Measurements from ENCODE around the gene PEX10.
A peak's percentile ranks its signal among the peaks of the same experiment; 100 is the strongest.
"Not testable (repeated sequence)": the region's sequence is repeated elsewhere in the genome, so short reads cannot be mapped to it uniquely, and the experiment has no call there.

The PEX10 gene

DNA sequence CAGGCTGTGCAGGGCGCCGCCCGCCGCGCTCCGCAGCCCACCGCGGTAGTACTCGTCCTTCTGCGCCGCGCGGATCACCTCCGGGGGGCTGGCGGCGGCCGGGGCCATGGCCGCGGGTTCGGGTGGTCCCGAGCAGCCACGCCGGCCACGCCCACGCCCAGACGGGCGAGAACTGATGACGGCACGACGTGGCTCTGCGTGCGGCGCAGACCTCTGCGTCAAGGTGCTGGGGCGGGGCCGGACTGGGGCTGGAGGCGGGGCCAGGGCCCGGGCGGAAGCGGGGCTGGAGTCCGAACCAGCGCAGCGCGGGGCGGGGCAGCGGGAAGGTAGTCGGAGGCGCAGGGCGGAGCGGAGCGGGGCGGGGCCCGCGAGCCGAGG lies at the start of gene PEX10:
TSS of gene PEX10 (minus strand) at position 170 of the 378 bp plus-strand sequence. CDS start at position 108, 62 bp downstream.
- DNase-seq (ENCODE audit: low read depth) = peak; percentile 92

GRCh38 chr1:2460996-2461751 lies 48.8 kb upstream of the PEX10 start:
- DNase-seq (ENCODE audit: low read depth) = no peak

DNA sequence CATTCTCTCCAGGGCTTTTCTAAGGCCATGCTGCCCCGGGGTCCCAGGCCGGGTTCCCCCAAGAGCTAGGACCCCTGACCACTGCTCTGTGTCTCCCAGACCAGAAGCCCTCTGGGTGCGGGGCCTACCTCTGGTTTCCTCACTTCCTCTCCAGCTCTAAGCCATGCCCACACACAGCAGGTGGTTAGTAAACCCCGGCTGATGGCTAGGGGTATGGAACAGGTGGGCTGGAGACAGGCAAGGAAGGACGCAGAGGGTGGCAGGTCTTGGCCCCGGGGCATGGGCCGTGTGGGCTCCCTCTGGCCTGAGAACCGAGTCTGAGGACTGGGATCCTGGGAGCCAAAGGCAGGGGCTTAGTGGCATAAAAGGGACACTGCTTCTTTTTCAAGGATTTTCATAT lies 47.8 kb upstream of the PEX10 start:
- DNase-seq (ENCODE audit: low read depth) = no peak

DNA sequence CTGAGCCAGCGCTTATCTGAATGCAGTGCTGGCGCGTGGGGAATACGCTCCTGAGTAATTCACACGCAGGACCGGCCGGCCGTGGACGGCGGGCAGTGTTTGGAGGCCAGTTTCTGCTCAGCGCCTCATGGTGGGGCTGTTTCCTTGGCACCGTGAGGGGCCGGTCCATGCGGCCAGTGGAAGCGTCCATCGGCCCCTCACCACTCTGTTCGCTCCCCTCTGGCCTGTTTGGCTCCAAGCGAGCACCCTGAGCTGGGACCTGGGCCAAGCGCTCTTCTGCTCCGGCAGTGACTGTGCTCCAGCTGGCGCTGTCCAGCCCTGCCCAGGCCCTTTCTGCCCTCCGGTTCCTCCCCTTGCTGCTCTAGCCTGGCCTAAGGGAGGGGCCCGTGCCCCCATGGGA lies 47.4 kb upstream of the PEX10 start:
- peak; percentile 45 for DNase-seq (ENCODE audit: low read depth)

DNA sequence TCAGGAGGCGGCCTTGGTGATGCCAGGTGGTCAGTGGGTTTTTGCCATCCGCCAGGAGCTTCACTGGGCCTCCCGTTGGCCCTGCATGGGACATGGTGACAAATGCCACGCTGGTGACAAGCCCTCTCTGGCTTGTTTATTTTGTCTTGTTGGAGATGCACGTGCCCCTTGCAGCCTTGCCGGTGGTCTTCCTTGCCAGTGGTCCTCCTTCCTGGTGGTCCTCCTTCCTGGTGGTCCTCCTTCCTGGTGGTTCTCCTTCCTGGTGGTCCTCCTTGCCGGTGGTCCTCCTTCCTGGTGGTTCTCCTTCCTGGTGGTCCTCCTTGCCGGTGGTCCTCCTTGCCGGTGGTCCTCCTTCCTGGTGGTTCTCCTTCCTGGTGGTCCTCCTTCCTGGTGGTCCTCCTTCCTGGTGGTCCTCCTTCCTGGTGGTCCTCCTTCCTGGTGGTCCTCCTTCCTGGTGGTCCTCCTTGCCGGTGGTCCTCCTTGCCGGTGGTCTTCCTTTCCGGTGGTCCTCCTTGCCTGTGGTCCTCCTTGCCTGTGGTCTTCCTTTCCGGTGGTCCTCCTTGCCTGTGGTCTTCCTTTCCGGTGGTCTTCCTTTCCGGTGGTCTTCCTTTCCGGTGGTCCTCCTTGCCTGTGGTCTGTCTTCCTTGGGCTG lies 46.9 kb upstream of the PEX10 start:
- DNase-seq (ENCODE audit: low read depth) = not testable (repeated sequence)

- DNase-seq (ENCODE audit: low read depth) = no peak
Observed at GRCh38 chr1:2458687-2459086, 46.3 kb upstream of the PEX10 start.

DNA sequence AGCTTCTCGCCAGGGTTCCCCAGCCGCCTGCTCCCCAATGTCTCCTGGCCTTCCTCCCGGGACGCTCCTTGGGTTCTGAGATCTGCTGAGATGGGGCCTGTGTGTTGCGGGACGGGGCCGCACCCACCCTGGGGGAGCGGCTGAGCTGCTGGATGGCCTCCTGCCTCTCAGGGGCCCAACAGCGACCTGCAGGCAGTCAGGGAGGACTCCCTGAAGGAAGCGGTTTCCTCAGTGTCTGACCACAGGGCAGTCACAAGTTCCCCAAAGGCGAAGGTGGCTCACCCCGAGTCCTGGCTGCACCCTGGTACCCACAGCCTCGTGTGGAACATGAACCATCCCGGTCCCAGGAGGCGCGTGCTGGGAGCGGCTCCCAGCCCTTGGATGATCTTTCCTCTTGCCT lies 45.1 kb upstream of the PEX10 start:
- no peak for DNase-seq (ENCODE audit: low read depth)

DNA sequence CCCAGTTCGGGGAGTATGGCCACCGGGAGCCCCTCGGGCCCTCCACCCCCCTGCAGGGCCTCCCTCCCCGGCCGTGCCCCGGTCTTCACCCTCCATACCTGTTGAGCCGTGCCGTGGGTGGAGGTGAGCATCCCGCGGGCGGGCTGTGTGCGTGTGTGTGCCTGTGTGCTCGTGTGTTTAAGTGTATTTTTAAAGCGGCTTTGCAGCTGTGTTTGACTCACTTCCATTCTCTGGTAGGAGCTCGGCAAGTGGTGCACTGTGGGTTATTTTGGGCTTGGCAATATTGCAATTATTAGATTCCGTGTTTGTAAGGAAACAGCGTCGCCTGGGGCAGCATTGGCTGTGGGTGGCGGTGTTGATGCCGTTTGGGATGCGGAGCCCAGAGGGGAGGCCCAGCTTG lies 43.4 kb upstream of the PEX10 start:
- peak; percentile 7 for DNase-seq (ENCODE audit: low read depth)

- DNase-seq (ENCODE audit: low read depth) = no peak
Observed at GRCh38 chr1:2454227-2454626, 41.9 kb upstream of the PEX10 start.

DNA sequence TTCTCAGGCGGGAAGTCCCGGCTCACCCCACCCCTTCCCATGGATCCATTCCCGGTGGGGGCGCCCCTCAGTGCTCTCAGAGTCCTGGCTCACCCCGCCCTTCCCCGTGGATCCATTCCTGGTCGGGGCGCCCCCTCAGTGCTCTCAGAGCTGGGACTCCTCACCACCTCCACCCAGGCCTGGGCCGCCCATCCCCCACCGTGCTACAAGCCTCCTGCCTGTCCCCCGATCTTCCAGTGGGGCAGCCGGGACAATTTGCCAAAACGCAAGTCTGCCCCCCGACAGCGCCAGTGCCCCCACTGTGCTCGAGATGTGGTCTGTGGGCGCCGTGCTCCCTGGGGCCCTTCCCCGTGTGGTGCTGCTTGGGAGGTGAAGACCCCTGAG lies 40.6 kb upstream of the PEX10 start:
- DNase-seq (ENCODE audit: low read depth) = no peak

GRCh38 chr1:2452201-2452931 lies 40.0 kb upstream of the PEX10 start:
- DNase-seq (ENCODE audit: low read depth) = peak; percentile 11

DNA sequence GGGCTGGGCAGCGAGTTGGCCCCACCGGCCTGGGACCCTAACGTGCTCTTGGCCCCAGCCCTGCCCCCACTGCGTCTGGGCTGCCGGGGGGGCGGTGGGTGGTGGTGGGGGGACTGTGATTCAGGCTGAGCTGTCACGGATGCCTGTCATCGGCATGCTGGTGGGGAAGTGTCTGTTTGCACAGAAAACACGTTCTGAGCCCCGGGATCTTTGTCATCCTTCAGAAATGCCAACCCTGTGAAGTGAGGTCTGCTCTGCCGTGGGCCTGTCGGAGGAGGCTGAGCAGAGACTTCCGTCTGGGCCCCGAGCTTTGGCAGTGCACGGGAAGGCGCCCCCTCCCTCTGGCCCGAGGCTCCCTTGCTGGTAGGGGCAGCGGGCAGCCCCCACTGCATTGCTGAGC lies 39.4 kb upstream of the PEX10 start:
- peak; percentile 21 for DNase-seq (ENCODE audit: low read depth)

- DNase-seq (ENCODE audit: low read depth) = no peak
Observed at GRCh38 chr1:2449636-2450454, 37.5 kb upstream of the PEX10 start.

GRCh38 chr1:2448098-2448445 lies 35.7 kb upstream of the PEX10 start:
- DNase-seq (ENCODE audit: low read depth) = no peak

DNA sequence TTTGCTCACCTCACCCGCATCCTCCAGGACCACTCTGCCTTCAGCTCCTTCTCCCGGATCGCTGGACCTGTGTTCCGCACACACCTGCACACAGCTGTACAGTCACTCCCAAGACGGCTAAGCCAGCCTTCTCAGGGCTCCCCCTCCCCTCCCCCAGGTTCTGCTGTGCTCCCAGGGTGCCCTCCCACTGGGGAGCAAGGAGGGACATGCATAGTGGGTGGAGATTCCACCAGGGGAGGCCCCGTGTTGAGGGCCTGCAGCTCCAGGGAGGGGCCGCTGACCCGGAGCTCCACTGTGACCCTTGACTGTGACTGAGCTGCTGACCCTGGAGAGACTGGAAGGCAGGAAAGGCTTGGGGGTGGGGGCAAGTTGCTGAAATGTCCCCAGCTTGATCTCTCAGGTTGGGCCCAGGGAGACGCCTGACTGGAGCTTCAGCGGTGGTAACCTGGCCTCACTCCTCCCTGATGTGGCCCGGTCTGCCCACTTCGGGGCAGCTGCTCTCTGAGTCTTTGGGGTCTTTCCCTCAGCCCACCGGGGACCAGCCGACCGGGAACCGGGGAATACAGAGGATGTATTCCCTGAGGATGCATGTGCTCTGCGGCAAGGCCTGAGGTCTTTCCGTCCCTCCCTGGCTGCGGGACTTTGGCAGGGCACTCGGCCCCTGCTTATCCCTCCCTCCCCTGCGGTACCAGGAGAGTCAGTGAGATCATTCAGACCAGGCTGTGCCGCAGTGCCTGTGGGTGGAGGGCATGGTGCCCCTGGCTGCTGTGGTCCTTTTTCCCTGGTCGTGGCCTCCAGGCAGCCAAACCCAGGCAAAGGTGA lies 35.1 kb upstream of the PEX10 start:
- DNase-seq (ENCODE audit: low read depth) = no peak

DNA sequence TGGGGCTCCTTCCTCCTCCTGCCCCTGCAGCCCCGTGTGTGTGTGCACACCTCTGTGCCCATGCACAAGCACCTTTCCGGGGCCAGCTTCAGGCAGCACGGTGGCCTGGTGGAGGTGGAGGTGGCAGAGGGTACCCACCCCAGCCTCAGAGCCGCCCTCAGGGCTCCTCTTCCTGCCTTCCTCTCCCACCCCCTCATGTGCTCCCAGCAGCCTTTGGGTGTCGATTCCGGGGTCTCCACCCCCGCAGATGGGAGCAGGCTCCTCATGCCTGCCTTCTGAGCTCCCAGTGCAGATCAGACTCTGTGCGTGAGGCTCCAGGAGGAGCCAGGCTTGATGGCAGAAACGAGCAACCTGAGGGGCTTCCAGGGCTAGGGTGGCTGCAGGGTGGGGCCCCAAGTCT lies 34.5 kb upstream of the PEX10 start:
- DNase-seq (ENCODE audit: low read depth) = no peak

GRCh38 chr1:2446394-2446793 lies 34.0 kb upstream of the PEX10 start:
- no peak for DNase-seq (ENCODE audit: low read depth)

- DNase-seq (ENCODE audit: low read depth) = no peak
Observed at GRCh38 chr1:2445823-2446215, 33.5 kb upstream of the PEX10 start.

DNA sequence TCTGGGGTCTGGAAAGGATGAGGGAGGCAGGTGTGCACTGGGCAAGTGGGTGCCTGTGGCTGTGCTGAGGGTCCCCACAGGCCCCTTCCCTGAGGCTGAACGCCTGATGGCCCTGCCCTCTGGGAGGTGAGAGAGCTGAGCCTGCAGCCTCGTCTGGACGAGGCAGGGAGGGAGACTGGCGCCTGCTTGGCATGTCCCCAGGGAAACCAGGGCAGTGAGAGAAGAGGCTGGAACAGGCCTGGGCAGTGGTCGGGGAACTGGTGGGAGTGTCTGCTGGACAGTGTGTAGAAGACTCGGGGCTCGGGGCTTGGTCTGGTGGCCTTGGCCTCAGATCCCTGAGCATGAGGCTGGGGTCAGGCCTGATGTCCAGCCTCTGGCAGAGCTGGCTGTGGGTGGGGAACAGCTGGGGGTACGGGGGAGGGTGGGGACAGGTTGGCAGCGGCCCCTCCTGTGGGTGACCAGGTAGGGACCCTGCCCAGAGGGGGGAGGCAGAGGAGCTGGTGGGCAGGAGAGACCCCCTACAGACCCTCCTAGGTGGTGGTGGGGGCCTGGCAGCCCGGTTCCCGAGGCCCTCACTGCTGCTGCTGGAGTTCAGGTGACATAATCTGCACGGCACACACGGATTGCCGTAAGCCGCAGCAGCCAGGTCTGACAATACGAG lies 32.9 kb upstream of the PEX10 start:
- DNase-seq (ENCODE audit: low read depth) = no peak

GRCh38 chr1:2444138-2444591 lies 31.8 kb upstream of the PEX10 start:
- DNase-seq (ENCODE audit: low read depth) = no peak

Data from fibroblast of gingiva (primary cell).